Lower leg skin (tissue), 4 donors: ENCODE results near the gene HOXC10. TPM values are rescaled to one million over a fixed set of nuclear protein-coding genes. Genes with fewer than 3 reads are reported as not detected.

Experiments used
- DNase-seq, 2 donors: peaks; one replicate each; pipeline ENCODE4 v3.0.0-alpha.2; 2019; ENCODE audit warnings: low spot score in 2 of 2
- H3K4me3 ChIP-seq: fragments of 200-600 bp; sonication (generic); 2 replicates; pipeline ENCODE4 v1.5.1; 2017; ENCODE audit warnings: mild to moderate bottlenecking, low read depth; ENCODE audit not compliant: poor library complexity, severe bottlenecking
- CTCF ChIP-seq, 3 donors: fragments of 450-650 bp; IDR thresholded peaks; one replicate each; pipeline ENCODE4 v1.5.1; 2016; ENCODE audit warnings: antibody characterized with exemption in 3 of 3, mild to moderate bottlenecking in 3 of 3, moderate library complexity in 2 of 3
- POLR2A ChIP-seq, 2 donors: fragments of 450-650 bp; IDR thresholded peaks; one replicate each; pipeline ENCODE4 v1.6.1; 2016 to 2017; ENCODE audit warnings: antibody characterized with exemption in 2 of 2, mild to moderate bottlenecking in 1 of 2, moderate library complexity in 1 of 2
- WGBS, 2 donors: methylation state at CpG; one replicate each; pipeline ENCODE4 v1.1.5; 2018; 5-methylcytosine and 5-hydroxymethylcytosine counted together
- intact Hi-C: fragments of 100-400 bp; cut with DNase I; formaldehyde crosslinking; loops from one replicate; pipeline ENCODE4 v1.15.0; 2023; ENCODE audit warnings: low total_unique reads
- total RNA-seq, 4 donors: library from RNA; depleted of rRNA; stranded (reverse); fragments of >200 nt; gene quantifications; one replicate each; pipeline ENCODE4 v1.1.0, GENCODE V29; 2016

The HOXC10 gene
- total RNA-seq, 4 donors from 2014 or later = 14.2 to 35.9 (median 23.4) TPM

DNA sequence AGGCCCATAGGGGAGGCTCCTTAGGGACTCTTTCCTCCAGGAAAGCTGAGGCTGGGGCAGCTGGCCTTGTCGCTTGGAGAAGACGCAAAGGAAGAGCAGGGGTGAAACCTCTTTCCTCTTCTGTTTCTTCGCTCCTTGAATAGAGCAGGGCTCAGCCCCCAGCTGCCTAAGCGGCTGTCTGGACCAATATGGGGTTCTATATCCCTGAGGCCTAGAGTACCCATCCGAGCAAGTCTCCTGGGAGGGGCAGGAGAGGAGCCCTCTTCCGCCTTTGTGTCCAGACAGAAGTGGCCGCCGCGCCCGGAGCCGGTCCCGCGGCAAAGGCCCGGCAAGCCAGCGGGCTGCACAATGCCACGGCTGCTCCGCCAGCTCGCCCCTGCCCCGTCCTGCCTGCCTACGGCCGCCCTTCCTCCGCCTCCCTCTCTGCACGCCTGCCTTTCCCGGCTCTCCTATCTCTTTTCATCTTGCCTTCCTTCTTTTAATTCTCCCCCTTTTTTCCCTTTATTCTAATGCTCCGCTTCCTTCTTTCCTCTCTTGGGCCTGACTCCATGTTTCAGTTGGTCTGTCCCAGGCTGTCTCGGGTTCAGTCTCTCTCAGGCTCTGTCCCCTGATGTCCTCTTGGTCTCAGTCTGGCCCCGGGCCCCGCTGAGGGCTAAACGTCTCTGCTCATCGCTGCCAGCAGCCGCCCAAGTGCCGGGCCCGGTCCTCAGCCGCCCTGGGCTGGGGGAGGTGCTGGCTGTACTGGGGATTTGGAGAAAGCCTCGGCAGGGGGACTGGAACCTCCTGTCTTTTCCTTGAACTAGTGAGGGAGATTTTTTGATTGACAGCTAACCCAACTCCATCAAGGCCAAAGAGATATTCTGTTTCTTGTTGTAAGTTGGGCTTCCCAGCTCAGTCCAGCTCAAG is 12.5 kb downstream of the HOXC10 start:
- H3K4me3 ChIP-seq = peak overlapping the region; percentile 16
- 2 to 3% methylated on average over 34 to 35 of the region's 35 CpGs for WGBS, 2 donors
- no peak for DNase-seq
- TF ChIP-seq POLR2A (IDR thresholded peaks at IDR 0.05) = no peak
- TF ChIP-seq CTCF (IDR thresholded peaks at IDR 0.05) = no peak
- intact Hi-C loops = no loop called here

DNA sequence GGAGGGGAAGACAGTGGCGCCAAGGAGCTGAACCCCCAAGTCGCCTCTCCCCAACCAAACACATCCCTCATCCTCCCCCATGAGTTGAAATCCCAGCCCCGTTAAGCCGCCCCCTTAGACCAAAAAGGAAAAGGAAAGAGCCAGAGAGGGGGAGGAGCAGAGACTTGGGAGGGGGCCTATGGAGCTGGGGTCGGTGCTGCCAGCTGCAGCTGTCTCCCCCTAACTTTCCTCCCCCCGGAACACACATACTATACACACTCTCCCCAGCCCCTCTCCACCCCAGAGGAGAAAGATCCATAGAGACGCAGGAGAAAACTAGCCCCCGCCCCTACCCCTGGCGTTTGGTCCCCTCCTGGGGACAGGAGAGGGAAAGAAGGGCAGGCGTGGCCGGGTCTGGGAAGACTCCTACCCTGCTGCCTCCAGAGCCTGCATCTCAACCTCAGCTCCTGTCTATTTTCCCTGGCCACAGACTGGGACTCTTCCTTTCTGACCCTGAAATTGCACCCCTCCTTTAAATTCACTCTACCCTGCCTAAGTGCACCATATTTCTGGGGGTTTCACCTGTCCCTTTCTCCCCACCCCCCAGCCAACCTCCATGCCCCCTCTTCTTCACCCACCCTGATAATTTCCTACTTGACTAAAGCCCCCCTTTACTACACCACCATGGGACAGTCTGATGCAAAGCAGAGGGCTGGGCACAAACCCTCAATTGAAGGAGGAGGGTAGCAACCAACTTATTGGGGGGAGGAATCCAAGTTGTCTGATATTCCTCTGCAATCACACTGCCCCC is 13.4 kb downstream of the HOXC10 start:
- no peak for TF ChIP-seq POLR2A (IDR thresholded peaks at IDR 0.05)
- TF ChIP-seq CTCF (IDR thresholded peaks at IDR 0.05) = no peak
- 10 to 14% methylated on average over 11 of the region's 11 CpGs for WGBS, 2 donors
- intact Hi-C loops = no loop called here
- DNase-seq = no peak
- no peak overlapping the region for H3K4me3 ChIP-seq

DNA sequence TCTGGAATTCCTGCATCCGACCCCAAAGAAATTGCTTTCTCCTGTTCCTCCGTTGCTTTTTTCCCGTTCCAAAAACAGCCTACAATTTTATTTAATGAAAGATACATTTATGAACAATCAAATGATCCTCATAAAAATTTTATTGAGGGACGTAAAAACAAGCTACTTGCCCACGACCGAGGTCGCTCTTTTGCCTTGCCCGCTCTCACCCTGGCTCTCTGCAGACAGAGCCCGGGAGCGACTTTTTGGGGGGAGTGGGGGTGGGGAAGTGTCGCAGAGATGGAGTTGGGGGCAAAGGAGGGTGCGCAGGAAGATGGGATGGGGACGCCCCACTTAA is 13.9 kb downstream of the HOXC10 start:
- intact Hi-C loops = no loop called here
- 3 to 5% methylated on average over 13 of the region's 13 CpGs for WGBS, 2 donors
- H3K4me3 ChIP-seq = no peak overlapping the region
- DNase-seq = no peak
- TF ChIP-seq POLR2A (IDR thresholded peaks at IDR 0.05) = no peak
- no peak for TF ChIP-seq CTCF (IDR thresholded peaks at IDR 0.05)

GRCh38 chr12:53999559-54000115 is 14.7 kb downstream of the HOXC10 start:
- TF ChIP-seq CTCF (IDR thresholded peaks at IDR 0.05) (no peak), POLR2A (IDR thresholded peaks at IDR 0.05) (no peak)
- 0% methylated on average over 35 of the region's 35 CpGs for WGBS, 2 donors
- H3K4me3 ChIP-seq = peak overlapping the region; percentile 64
- intact Hi-C loops = no loop called here
- peak; percentile 79 to 96 for DNase-seq

DNA sequence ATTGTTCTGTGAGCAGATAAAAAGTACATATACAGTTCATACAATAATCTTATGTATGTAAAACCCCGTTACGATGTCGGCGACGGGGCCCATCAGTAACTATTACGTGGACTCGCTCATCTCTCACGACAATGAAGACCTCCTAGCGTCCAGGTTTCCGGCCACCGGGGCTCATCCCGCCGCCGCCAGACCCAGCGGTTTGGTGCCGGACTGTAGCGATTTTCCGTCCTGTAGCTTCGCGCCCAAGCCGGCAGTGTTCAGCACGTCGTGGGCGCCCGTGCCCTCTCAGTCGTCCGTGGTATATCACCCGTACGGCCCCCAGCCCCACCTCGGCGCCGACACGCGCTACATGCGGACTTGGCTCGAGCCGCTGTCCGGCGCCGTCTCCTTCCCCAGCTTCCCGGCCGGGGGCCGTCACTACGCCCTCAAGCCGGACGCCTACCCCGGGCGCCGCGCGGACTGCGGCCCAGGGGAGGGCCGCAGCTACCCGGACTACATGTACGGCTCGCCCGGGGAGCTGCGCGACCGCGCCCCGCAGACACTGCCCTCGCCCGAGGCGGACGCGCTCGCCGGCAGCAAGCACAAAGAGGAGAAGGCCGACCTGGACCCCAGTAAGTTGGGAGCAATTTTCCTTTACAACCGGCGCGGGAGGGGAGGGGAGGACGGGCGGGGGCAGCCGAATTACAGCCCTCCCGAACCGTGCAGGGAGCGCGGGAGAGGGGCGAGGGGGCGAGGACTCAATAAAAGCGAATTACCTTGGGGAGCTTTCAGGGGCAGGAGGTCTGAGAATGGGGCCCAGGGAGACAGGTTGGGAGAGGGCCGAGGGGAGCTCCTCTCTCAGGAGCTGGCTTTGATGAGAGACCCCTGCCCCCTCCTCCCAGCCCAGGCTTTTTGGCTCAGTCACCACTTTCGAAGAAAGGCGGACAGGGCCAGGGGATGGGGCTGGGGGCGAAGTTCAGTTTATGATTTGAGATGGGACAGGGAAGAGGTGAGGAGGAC is 15.5 kb downstream of the HOXC10 start, which contains the start of gene HOXC9:
HOXC9 (plus strand) TSS at position 46 of the 999 bp plus-strand sequence; CDS start at position 74, 28 bp downstream.
- DNase-seq = no peak
- WGBS, 2 donors = 1 to 3% methylated on average over 49 to 76 of the region's 87 CpGs
- no peak for TF ChIP-seq CTCF (IDR thresholded peaks at IDR 0.05)
- no peak for TF ChIP-seq POLR2A (IDR thresholded peaks at IDR 0.05)
- intact Hi-C loops = no loop called here
- peak within 1 kb of the TSS; percentile 64 for H3K4me3 ChIP-seq
